ENCODE measurements around the gene CHCHD5. TPM values are rescaled to one million over a fixed set of nuclear protein-coding genes. Genes with fewer than 3 reads are reported as not detected.
"Not testable (repeated sequence)": the region's sequence is repeated elsewhere in the genome, so short reads cannot be mapped to it uniquely, and the experiment has no call there.

CHCHD5 gene, protein sequence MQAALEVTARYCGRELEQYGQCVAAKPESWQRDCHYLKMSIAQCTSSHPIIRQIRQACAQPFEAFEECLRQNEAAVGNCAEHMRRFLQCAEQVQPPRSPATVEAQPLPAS
- total RNA-seq: 10 to 100 TPM; 11.9 to 22.4 (median 16.1) TPM
- 10 to 100 TPM; 21.5 to 34.8 (median 31.9) TPM for polyA plus RNA-seq
- long read RNA-seq, donor 1, transcript CHCHD5-201 (4 exons, 691 nt): major isoform, 12 of 12 reads
- long read RNA-seq, donor 1, partial matches to known transcripts: 0 of 12 reads
- long read RNA-seq, donor 1, other reads (novel, unspliced or antisense): 0 of 12 reads
- long read RNA-seq, donor 2, transcript CHCHD5-201 (4 exons, 691 nt): major isoform, 9 of 9 reads
- long read RNA-seq, donor 2, partial matches to known transcripts: 0 of 9 reads
- long read RNA-seq, donor 2, other reads (novel, unspliced or antisense): 0 of 9 reads

DNA sequence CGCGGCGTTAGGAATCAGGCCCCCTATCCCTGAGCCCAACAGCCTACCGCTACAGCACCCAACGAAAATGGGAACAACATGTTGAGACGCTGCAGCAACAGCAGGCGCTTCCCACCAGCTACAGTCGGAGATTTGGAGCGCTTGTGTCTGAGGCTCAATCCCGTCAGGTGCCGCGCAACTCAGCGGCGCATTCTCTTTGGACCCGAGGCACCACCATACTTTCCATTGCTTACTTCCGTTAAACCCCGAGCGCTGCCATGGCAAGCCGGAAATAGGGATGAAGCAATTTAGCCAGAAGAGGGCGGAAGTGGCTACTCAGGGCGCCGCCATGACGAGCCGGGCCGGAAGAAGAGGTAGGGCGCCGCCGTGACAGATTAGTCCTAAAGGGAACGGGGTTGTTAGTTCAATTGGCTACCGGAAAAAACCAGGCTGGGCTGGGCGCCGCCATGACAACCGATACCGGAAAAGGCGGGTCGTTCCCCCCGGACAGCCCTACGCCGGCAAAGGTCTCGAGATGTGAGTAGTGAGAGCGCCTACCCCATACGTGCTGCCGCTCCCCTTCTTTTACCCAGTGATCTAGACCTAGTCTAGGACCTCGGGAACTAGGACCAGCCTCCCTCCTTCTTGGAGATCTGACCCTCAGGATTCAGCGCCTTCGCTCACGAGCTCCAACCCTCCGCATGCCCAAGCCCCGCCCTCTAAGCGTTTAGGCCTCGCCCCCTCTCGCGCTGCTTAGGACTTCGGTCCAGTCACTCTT, at the start of gene CHCHD5:
Gene CHCHD5 (plus strand): TSS at position 476 of the 757 bp plus-strand sequence. CDS start 39 bp downstream, at position 515.
- no peaks in the 10 kb centered on the region for H3K27me3 ChIP-seq (replicated peaks in 1 of 7)
- intact Hi-C loops (cut with DNase I; ENCODE audit: low total_unique reads): loop anchor here (10.0 kb wide), 1 partner anchor 100 kb away; the partner anchor contains the start of gene TTL
- 1 to 2% (median 1%) methylated on average over 50 to 54 of the region's 54 CpGs for WGBS, 5 donors
- peak within 1 kb of the TSS; percentile 90 to 97 (median 96) for H3K27ac ChIP-seq
- peak in 1 of 3 donors; percentile 14 for TF ChIP-seq POLR2A (IDR thresholded peaks at IDR 0.05)
- TF ChIP-seq POLR2AphosphoS5 (IDR thresholded peaks at IDR 0.05): peak; percentile 90 to 92 (median 91)
- TF ChIP-seq, protein P1, sequence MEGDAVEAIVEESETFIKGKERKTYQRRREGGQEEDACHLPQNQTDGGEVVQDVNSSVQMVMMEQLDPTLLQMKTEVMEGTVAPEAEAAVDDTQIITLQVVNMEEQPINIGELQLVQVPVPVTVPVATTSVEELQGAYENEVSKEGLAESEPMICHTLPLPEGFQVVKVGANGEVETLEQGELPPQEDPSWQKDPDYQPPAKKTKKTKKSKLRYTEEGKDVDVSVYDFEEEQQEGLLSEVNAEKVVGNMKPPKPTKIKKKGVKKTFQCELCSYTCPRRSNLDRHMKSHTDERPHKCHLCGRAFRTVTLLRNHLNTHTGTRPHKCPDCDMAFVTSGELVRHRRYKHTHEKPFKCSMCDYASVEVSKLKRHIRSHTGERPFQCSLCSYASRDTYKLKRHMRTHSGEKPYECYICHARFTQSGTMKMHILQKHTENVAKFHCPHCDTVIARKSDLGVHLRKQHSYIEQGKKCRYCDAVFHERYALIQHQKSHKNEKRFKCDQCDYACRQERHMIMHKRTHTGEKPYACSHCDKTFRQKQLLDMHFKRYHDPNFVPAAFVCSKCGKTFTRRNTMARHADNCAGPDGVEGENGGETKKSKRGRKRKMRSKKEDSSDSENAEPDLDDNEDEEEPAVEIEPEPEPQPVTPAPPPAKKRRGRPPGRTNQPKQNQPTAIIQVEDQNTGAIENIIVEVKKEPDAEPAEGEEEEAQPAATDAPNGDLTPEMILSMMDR (IDR thresholded peaks at IDR 0.05 in 8 of 11, conservative IDR thresholded peaks at IDR 0.05 in 3 of 11): peak in 6 of 11 experiments; percentile 29 to 55 (median 39)
- H3K4me3 ChIP-seq: peak within 1 kb of the TSS; percentile 38 to 85 (median 56)
- peak; percentile 97 for DNase-seq
- peaks cover 0 to 33% (median 9%) of the 10 kb centered on the region in 6 donors for H3K36me3 ChIP-seq
- no peaks in the 10 kb centered on the region for H3K9me3 ChIP-seq
- peaks cover 9 to 54% (median 31%) of the 10 kb centered on the region in 6 donors for H3K4me1 ChIP-seq

DNA sequence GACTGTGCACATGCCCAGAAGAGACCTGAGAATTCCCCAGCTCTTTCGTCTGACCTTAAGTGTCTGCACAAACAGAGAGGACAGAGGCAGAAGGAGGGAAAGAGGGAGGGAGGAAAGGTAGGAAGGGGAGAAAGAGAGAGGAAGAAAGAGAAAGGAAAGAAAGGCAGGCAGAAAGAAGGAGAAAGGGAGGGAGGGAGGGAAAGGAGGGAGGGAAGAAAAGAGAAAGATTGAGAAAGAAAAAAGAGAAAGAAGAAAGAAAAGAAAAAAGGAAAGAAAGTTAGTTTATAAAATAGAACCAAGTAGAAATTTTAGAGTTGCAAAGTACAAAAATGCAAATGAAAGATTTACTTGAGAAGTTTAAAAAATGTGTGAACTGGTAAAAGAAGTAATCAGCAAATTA, 49.6 kb upstream of the CHCHD5 start:
- H3K4me1 ChIP-seq: no peaks in the 10 kb centered on the region
- 76 to 100% (median 80%) methylated on average over 1 of the region's 1 CpG for whole genome bisulfite sequencing, 5 donors
- peaks cover 0 to 36% (median 7%) of the 10 kb centered on the region in 6 donors for H3K36me3 ChIP-seq
- DNase-seq: no peak
- H3K27me3 ChIP-seq (replicated peaks in 1 of 7): no peaks in the 10 kb centered on the region
- intact Hi-C loops (cut with DNase I; ENCODE audit: low total_unique reads): no loop called here
- H3K4me3 ChIP-seq: no peak overlapping the region
- H3K27ac ChIP-seq: no peak overlapping the region
- H3K9me3 ChIP-seq: no peaks in the 10 kb centered on the region
- TF ChIP-seq POLR2AphosphoS5 (IDR thresholded peaks at IDR 0.05): no peak
- no peak for TF ChIP-seq POLR2A (IDR thresholded peaks at IDR 0.05)
- TF ChIP-seq, protein P1 (IDR thresholded peaks at IDR 0.05 in 8 of 11, conservative IDR thresholded peaks at IDR 0.05 in 3 of 11): no peak

DNA sequence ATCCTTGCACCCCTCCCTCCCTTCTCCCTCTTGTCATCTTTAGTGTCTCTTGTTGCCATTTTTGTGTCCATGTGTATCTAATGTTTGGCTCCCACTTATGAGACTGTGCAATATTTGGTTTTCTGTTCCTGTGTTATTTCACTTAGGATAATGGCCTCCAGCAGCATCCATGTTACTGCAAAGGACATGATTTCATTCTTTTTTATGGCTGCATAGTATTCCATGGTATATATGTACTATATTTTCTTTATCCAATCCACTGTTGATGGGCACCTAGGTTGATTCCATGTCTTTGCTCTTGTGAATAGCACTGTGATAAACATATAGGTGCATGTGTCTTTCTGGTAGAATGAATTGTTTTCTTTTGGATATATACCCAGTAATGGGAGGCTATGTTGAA, 47.7 kb upstream of the CHCHD5 start:
- H3K9me3 ChIP-seq; intact Hi-C loops (cut with DNase I; ENCODE audit: low total_unique reads); H3K27me3 ChIP-seq (replicated peaks in 1 of 7); H3K27ac ChIP-seq; H3K4me3 ChIP-seq; DNase-seq: not testable (repeated sequence)
- peaks cover 6 to 11% (median 7%) of the 10 kb centered on the region in 6 donors for H3K4me1 ChIP-seq
- H3K36me3 ChIP-seq: peaks cover 0 to 18% (median 0%) of the 10 kb centered on the region in 6 donors

DNA sequence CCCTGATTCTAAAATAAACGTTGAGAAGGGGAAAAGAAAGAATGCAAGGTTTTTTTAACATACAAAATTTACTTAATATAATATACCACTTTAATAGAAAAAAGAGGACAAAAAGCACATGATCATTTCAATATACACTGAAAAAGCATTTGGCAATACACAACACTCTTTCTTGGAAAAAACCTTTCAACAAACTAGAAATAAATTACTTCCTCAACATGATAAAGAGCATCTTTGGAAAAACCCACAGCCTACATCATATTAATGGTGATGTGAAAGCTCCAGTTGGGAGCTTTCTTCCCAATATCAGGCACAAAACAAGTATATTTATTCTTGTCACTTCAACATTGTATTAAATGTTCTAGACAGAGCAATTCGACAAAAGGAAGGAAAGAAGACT, 45.1 kb upstream of the CHCHD5 start:
- intact Hi-C loops (cut with DNase I; ENCODE audit: low total_unique reads): no loop called here

More for the DNA sequence above, 45.1 kb upstream of the CHCHD5 start:
- no peak for TF ChIP-seq POLR2A (IDR thresholded peaks at IDR 0.05)
- no peak for TF ChIP-seq POLR2AphosphoS5 (IDR thresholded peaks at IDR 0.05)
- TF ChIP-seq, protein P1 (IDR thresholded peaks at IDR 0.05 in 8 of 11, conservative IDR thresholded peaks at IDR 0.05 in 3 of 11): no peak
- no peak for DNase-seq
- no peak overlapping the region for H3K27ac ChIP-seq
- no peaks in the 10 kb centered on the region for H3K27me3 ChIP-seq (replicated peaks in 1 of 7)
- peaks cover 14 to 30% (median 24%) of the 10 kb centered on the region in 6 donors for H3K4me1 ChIP-seq
- H3K4me3 ChIP-seq: no peak overlapping the region
- H3K9me3 ChIP-seq: no peaks in the 10 kb centered on the region
- 54 to 80% (median 62%) methylated on average over 2 of the region's 2 CpGs for WGBS, 5 donors
- H3K36me3 ChIP-seq: no peaks in the 10 kb centered on the region

Data from spleen (tissue), 13 donors.